ENCODE results near the gene TMEM54.

DNA sequence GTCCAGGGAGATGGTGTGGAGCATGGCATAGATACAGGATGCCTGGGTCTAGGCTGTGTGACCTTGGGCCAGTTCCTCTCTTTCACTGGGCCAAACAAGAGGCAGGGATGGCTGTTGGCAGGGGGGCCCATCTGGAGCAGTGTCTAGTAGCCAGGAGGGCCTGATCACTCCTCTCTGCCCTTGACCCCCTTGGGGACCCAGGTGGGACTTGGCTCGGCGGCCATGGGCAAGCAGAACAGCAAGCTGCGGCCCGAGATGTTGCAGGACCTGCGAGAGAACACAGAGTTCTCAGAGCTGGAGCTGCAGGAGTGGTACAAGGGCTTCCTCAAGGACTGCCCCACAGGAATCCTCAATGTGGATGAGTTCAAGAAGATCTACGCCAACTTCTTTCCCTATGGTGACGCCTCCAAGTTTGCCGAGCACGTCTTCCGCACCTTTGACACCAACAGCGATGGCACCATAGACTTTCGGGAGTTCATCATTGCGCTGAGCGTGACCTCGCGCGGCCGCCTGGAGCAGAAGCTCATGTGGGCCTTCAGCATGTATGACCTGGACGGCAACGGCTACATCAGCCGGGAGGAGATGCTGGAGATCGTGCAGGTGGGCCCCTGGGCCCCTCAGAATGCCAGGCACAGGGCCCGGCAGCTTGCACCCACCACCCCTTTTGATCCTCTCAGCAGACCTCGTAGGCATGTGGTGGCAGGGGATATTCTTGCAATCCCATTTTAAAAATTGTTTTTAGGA lies 12.3 kb downstream of the TMEM54 start:
- TF ChIP-seq, protein P1, sequence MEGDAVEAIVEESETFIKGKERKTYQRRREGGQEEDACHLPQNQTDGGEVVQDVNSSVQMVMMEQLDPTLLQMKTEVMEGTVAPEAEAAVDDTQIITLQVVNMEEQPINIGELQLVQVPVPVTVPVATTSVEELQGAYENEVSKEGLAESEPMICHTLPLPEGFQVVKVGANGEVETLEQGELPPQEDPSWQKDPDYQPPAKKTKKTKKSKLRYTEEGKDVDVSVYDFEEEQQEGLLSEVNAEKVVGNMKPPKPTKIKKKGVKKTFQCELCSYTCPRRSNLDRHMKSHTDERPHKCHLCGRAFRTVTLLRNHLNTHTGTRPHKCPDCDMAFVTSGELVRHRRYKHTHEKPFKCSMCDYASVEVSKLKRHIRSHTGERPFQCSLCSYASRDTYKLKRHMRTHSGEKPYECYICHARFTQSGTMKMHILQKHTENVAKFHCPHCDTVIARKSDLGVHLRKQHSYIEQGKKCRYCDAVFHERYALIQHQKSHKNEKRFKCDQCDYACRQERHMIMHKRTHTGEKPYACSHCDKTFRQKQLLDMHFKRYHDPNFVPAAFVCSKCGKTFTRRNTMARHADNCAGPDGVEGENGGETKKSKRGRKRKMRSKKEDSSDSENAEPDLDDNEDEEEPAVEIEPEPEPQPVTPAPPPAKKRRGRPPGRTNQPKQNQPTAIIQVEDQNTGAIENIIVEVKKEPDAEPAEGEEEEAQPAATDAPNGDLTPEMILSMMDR (IDR thresholded peaks at IDR 0.05), result no peak
- TF ChIP-seq POLR2A (IDR thresholded peaks at IDR 0.05), result no peak
